ENCODE measurements around the gene NAGA.

DNA sequence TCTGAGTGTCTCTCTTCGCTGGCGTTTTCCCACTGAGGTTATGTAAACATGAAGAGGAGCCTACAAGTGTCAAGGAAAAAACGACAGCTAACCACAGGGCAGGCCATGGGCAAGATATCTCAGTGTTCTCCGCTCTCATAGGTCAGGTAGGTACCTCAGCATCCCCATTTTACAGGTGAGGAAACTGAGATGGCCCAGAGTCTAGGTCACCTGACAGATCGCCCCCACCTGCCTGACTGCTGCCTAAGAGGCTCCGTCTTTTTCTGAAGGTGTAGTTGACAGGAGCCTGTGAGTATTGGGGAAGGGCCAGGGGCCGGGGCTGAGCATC, 20.8 kb upstream of the NAGA start:
- TF ChIP-seq, protein P1, sequence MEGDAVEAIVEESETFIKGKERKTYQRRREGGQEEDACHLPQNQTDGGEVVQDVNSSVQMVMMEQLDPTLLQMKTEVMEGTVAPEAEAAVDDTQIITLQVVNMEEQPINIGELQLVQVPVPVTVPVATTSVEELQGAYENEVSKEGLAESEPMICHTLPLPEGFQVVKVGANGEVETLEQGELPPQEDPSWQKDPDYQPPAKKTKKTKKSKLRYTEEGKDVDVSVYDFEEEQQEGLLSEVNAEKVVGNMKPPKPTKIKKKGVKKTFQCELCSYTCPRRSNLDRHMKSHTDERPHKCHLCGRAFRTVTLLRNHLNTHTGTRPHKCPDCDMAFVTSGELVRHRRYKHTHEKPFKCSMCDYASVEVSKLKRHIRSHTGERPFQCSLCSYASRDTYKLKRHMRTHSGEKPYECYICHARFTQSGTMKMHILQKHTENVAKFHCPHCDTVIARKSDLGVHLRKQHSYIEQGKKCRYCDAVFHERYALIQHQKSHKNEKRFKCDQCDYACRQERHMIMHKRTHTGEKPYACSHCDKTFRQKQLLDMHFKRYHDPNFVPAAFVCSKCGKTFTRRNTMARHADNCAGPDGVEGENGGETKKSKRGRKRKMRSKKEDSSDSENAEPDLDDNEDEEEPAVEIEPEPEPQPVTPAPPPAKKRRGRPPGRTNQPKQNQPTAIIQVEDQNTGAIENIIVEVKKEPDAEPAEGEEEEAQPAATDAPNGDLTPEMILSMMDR (conservative IDR thresholded peaks at IDR 0.05) = no peak
- TF ChIP-seq ZFX (IDR thresholded peaks at IDR 0.05) = no peak

Measured in C4-2B (cell line).